ENCODE data around the gene ENPP4.

GRCh38 chr6:46104209-46104608 lies 25.6 kb upstream of the ENPP4 start:
- TF ChIP-seq, protein P1, sequence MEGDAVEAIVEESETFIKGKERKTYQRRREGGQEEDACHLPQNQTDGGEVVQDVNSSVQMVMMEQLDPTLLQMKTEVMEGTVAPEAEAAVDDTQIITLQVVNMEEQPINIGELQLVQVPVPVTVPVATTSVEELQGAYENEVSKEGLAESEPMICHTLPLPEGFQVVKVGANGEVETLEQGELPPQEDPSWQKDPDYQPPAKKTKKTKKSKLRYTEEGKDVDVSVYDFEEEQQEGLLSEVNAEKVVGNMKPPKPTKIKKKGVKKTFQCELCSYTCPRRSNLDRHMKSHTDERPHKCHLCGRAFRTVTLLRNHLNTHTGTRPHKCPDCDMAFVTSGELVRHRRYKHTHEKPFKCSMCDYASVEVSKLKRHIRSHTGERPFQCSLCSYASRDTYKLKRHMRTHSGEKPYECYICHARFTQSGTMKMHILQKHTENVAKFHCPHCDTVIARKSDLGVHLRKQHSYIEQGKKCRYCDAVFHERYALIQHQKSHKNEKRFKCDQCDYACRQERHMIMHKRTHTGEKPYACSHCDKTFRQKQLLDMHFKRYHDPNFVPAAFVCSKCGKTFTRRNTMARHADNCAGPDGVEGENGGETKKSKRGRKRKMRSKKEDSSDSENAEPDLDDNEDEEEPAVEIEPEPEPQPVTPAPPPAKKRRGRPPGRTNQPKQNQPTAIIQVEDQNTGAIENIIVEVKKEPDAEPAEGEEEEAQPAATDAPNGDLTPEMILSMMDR (IDR thresholded peaks at IDR 0.05; ENCODE audit: low read depth, low read length, poor library complexity, severe bottlenecking) = no peak
- no peak for TF ChIP-seq EZH2phosphoT487 (IDR thresholded peaks at IDR 0.05; ENCODE audit: borderline replicate concordance, low read length)

Measured in DOHH2 (cell line).